GM21717 (cell line): ENCODE results near the gene MAPK4.

Experiments used
- ATAC-seq: cut with Tn5 transposase; IDR thresholded peaks from one replicate; pipeline ENCODE4 v1.9.1; 2021; ENCODE audit warnings: mild to moderate bottlenecking, moderate library complexity; ENCODE audit not compliant: unreplicated experiment

The MAPK4 gene

DNA sequence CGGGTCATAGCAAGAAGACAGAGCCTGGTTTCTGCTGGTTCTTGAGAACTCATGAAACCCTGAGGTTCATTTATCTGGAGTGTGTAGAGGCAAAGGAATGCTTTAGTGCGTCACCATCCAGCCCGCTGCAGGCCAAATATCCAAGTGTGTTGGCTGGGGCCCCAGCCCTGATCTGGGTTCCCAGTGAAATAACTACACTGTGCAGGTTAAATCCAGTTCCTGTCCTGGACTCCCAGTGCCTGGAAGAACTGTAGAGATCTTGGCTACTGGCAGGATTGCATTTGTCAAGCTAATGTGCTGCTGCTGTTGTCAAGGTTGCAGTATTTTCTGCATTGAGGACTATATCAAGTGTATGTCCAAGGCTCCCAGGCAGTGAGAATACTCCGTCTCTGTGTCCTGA, 89.9 kb downstream of the MAPK4 start:
- no peak for ATAC-seq

DNA sequence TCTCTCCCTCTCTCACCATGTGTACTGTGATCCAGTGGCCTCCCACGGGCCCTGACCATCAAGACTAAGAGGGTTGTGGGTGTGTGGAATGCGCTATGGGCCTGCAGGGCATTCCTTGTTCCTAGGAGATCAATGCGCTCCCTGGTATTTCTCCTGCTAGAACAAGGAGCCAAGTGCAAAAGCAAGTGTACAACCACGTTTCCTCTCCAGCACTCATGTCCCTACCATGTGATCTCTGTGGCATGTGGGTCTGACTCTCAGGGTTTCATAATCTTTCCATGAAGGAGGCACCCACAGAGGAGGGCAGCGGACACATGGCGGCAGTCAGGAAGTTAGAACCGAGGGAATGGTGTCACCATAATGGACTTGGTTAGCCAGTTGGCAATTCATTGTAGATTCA, 91.4 kb downstream of the MAPK4 start:
- no peak for ATAC-seq

DNA sequence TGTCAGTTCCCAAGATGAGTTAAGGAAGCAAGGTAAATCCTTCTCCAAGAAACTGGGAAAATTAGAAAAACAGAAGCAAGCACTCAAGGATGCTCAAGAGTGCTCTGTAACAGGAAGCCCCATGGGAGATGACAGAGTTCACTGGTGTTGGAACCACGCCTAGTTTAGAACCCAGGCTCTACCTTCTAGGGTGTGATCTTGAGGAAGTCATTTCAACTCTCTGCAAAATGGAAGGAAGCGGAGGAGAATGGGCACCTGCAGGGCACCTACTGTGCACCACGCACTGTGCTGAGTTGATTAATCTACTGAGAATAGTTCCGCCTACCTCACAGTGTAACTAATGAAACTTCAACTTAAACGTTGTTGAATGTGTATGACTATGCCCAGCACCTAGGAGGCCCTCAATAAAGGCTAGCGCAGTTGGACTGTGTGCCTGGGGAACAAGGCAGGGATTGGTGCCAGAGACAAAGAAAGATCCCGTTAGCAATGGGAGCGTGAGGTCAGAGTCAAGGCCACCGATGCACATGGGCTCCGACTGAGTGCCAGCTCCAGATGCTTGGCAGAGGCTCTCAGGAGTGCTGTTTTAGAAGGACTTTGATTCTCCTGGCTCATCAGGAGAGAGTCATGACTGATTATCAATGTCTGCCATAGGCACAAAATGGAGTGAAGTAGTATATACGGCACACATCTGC, 93.7 kb downstream of the MAPK4 start:
- no peak for ATAC-seq

DNA sequence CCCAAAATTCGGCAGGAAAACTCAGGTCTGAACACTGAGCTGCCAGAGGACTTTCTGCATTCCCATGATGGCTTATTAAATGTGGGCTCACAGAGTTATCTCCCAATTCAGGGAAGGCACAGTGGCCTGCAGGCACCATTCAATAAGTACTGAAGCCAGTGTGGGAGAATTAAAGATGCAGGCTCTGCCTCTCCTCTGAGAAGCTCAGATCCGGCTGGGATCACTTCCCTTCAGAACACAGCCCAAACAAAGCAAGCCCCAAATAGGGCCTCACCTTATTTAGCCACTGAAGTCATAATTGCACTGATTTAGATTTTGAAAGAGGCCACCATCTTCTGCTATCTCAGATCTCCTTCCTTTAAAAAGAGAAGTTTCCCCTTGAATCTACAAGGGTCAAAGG, 94.3 kb downstream of the MAPK4 start:
- no peak for ATAC-seq

DNA sequence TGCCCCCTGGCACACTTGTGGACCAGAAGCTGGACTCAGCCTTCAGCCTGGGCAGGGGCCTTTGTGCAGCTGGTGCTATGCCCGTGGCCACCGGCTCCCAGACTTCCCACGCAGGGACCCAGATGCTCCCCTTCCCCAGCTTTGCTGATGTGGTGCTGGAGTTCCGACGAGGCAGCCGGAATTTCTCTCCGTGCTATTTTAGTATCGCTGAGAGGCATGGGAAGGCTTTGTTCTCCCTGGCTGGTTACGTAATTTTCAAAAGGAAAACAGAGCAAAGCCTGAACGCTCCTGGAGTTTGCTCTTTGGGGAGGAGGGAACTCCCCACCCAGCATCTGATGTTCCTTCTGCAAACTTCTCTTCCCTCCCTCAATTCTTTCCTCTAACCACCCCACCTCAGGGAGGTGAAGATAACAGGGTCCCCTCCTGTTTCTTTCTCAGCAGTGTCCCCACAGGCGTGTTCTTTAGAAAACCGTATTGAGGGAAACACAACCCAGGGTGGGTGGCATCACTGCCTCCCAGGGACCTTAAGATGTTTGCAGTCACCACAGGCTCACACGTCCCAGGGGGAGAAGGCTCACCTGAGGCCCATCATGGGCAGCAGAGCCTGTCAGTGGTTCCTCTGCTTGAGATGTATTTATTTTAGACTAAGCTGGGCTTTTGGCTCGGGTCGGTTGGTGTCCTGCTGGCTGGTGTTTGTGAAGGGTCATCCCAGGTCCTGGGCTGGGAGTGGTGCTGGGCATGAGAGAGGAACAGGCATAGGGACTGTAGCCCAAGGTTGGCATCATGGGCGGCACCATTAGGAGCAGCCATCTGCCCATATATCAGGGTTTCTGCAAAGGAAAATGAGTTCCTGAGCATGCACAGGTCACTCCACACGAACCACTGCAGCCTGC, 95.0 kb downstream of the MAPK4 start:
- no peak for ATAC-seq

DNA sequence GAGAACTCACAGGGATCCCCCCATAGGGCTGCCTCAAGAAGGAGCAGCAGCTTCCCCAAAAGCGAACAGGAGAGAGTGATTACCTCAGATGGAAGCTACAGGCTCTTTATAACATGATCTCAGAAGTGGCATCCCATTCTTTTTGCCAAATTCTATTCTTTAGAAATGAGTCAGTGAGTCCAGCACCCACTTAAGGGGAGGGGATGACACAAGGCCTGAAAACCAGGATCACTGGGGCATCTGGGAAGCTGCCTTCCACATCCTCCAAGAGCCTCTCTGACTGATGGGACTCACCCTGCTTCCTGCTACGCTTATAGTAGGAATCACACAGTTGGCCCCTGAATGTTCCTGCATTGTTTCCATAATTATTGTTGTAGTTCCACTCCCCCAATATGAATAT, 96.5 kb downstream of the MAPK4 start:
- ATAC-seq: no peak

DNA sequence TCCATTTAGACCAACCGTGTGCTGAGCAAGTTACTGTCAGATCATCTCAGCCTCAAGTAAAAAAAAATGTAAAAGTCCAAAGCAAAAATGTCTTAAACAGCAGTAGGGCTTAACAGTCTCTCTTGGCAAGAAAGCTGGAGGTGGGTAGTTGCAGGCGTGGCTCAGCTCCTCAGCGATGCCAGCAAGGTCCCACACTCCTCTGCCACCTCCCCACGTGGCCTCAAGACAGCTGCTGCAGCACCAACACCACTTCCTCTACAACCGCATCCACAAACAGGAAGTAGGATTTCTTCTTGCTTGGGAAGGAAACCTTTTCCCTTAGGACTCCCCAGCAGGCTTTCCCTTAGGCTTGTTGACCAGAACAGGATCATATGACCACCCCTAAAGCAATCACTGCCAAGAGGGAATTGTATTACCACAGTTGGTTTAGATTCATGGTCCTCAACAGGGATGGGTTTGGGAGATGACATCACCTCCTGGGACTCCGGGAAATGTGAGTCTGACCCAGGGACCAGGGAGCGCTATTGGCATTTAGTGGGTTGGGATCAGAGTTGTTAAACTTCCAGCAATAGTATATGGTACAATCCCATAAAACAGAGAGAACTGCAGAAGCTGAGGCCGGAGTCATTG, 97.1 kb downstream of the MAPK4 start:
- ATAC-seq: no peak

DNA sequence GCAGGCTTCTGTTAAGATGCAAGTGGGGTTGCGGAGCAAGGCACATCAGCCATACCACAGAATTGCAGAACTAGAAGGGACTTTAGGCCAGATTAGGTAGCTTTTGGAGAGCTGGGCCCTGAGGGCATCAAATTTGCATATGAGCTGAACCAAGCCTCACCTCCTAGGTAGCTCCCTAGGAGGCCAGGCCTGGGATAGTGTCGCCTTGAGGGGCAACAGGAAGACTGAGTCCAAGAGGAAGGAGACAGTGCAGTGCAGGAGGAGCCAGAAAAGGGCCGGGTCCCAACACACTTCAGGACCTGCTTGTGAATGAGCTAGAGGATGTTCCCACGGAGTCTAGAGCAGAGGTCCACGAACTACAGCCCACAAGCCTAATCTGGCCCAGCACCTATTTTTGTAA, 98.7 kb downstream of the MAPK4 start:
- ATAC-seq: no peak

DNA sequence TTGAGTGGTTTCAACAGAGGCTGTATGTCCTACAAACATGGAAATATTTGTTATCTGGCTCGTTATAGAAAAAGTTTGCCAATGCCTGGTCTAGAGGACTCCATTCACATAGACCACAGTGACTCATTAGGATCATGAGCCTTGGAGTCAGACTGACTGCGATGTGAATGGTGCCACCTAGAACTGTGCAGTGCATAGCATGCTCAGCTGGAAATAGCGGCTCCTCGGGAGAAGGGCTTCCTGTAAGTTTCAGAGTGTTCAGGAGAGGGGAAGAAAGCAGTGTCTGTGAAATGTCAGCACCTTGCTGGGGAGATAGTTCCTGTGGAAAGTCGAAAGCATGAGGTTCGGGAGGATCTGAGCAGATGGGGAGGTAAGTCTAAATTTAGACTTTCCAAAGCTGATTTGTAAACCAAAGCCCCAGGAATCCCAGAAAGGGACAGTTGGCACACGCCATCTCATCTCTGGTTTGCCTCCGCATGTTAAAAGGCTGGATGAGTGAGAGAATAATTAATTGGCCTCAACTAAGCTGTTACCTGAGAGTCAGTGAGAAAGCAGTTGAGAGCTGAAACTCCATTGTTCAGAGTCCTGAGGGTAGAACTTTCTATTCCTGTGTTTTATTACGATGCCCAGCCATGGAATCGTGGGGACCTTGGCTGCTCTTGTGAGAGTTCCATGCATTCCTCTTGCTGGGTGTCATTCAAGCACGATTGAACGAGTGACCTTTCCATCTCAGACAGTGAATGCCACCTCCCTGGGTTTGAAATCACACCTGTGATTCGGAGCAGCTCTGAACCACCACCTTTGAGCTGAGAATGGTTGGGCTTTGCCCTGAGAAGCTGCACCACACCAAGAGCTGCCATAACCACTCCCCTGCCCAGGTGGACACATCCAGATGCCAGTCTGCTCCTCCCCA, 99.5 kb downstream of the MAPK4 start:
- ATAC-seq: no peak

DNA sequence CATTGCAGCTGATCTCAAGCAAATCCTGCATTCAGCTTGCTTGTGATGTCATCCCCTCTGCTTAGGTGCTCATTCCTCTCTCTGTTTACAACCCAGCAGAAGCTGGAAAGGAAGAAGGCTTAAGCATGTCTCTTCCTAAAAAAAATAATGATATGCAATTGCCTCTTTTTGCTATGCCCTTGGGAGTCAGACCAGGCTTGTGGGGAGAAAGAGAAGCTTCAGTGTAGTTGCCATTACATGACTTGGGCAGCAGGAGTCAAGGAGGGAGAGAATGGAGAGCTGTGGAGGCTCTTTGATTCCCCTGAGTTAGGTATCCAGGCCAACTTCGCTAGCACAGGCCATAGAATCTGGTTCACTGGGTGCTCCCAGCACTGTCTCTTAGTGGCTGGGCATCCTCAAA, 101.1 kb downstream of the MAPK4 start:
- ATAC-seq: no peak

DNA sequence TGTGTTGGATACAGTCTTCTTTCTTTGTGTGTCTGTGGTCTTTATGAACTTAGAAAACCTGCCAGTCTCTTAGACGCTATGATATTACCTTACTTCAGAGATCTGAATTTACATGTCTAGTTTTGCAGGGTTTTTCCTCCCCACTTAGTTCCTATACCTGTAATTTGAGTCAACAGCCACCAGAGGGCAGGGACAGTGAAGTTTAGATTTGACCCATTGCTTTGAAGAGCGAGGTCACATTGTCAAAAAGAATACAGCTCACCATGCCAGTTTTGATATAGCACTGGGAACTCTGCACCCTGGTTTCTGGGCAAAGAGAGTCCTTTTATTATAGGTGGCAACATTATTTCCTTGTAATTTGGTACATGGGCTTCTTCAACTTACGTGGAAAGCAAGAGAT, 102.3 kb downstream of the MAPK4 start:
- ATAC-seq: no peak

DNA sequence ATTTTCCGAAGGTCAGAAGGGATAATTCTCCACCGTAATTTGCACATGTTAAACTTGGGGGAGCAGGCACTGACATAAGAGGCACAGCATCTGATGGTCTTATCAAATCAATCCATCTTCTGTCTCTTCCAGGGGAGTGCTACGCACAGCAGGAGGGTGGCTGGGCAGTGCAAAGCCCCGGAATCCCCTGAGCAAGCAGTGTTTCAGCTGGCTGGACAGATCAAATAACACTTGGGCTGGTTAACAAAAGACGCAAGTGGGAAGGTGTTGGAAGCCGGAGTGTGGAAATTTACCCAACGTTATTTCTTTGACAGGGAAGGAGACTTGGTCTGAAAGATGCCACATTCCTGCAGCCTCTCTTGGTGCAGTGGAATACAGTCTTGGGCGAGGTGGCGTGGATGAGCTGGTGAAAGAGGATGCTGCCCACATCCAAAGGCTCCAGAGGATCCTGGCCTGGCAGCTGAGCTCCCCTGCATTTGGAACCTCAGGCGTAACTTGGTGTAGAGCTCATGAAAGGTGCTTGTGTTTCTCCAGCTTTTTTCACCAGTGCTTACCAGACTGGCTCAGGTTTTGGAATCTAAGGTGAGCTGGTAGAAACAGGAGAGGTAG, 103.0 kb downstream of the MAPK4 start:
- ATAC-seq: no peak

DNA sequence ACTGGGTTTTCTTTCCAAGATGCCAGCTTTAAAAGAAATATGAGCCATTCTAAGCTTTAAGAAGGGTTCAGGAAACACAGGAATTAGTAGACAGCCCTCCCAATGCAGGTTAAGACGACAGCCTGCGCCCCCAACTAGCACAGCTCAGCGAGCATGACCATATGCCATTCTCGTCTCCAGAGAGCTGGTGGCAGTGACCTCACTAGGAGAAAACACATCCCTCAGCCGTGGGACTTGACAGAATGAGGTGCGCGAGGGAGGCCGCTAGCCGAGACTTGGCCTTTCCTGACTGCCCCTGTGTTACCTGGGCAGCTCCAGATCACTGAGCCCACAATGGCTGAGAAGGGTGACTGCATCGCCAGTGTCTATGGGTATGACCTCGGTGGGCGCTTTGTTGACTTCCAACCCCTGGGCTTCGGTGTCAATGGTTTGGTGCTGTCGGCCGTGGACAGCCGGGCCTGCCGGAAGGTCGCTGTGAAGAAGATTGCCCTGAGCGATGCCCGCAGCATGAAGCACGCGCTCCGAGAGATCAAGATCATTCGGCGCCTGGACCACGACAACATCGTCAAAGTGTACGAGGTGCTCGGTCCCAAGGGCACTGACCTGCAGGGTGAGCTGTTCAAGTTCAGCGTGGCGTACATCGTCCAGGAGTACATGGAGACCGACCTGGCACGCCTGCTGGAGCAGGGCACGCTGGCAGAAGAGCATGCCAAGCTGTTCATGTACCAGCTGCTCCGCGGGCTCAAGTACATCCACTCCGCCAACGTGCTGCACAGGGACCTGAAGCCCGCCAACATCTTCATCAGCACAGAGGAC, 103.9 kb downstream of the MAPK4 start:
- no peak for ATAC-seq

DNA sequence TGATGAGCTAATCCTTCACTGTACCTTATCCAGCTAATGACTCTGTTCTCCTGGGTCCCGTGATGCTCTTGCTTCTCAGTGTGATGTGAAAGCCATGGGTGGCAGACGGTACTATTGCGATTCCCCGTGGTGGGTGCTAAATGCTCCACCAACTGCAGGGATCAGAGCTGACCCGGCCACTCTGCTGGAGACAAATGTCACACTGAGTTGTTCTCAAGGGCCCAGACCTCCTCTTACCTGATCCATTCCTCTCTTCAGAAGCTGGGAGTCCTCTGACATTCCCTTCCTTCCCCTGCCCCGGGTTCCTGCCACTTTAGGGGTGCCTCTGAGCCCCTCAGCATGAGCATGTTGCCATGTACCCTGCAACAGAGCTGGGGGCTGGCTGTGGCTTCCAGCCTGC, 105.1 kb downstream of the MAPK4 start:
- no peak for ATAC-seq

DNA sequence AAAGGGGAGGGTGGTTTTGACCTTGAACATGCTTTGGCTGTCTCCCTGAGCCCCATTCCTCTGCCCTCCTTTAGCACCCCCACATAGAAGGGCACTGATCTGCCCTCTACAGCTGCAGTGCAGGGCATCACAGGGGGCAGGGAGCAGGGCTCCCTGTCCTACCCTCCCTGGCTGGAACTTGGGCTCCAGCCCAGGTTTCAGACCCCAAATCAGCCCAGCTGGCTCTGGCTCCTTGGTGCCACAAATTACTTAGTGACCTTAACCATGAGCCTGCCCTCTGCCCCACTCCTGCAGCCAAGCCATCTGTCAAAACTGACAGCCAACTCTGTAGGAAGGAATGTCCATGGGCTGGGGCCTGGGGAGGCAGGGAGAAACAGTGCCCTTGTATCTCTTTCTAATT, 105.6 kb downstream of the MAPK4 start:
- ATAC-seq: no peak

DNA sequence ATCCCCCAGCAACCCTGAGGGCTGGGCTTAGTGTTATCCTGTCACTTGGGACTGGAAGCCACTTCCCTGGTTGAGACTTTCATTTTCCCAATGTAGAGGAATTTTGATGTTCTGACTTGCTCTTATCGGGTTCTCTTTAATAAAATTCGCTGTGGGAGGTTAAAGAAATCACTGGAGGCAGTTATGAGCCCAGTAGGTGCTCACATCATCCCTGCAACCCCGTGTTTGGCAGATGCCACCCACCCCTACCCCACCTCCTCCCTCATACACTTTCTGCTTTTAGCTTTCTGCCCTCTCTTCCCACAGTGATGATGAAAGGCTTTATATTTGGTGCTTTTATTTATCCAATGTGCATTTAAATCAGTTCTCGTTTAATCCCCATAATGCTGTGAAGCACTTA, 106.6 kb downstream of the MAPK4 start:
- ATAC-seq: no peak

DNA sequence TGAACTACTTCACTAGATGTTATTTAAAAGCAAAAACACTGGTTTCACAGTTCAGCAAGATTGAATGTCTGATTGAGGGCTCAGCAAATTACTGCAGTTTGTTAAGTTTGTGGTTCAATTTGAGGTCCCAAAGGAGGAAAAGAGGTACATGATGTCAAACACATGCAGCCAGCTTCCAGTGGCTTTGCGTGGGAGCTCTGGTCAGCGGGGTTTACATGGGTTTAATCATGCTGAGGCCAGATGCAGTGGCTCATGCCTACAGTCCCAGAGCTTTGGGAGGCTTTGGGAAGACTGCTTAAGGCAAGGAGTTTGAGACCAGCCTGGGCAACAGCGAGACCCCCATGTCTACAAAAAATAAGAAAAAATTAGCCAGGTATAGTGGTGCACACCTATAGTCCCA, 111.5 kb downstream of the MAPK4 start:
- no peak for ATAC-seq

DNA sequence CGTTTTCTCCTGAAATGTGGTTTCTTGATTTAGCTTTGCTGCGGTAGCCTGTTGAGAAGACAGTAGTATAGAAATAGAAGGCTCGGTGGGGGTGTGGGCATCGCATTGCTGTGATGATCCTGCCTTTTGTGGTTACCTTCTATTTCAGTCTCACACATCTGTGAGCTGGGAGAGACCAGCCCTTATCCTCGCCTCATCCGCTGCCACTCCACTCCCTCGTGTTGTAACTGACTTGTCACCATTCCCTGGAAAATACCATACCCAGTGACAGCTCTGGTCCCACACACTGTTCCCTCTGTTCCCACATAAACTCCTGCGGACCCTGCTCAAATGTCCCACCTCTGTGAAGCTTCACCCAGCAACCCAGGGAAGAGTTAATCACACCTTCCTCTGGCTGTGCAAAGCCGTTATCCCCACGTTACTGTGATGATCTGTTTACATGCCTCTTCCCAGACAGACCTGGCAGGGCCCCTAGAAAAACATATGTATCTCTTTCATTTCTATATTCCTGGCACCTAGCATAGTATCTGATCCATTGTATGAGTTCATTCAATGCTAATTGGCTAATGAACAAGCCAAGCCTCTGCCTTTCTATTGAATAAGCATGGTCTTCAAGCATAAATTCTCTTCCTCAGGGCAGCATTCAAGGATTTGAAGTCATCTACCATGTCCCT, 114.6 kb downstream of the MAPK4 start:
- no peak for ATAC-seq

DNA sequence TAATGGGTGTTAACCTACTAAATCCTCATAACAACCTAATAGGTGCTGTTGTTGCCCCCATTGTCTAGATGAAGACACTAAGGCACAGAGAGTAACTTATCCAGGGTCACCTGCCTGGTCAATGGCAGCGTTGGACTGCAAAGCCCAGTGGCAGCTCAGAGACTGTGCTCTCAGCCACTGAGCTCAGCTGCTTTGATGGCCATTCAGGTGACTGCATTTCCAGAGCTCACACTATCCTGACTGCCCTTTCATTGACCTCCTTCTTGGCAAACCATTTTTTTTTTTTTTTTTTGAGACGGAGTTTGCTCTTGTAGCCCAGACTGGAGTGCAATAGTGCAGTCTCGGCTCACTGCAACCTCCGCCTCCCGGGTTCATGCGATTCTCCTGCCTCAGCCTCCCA, 115.2 kb downstream of the MAPK4 start:
- no peak for ATAC-seq
